GM23338 (cell line): ENCODE results near the gene IFNLR1. TPM values are rescaled to one million over a fixed set of nuclear protein-coding genes. Genes with fewer than 3 reads are reported as not detected.
A peak's percentile ranks its signal among the peaks of the same experiment; 100 is the strongest.

Experiments used
- ATAC-seq: fragments of 200-7000 bp; cut with Tn5 transposase; 3 replicates; pipeline ENCODE4 v1.9.1; 2020
- DNase-seq: peaks from one replicate; pipeline ENCODE4 v3.0.0-alpha.2; 2015; ENCODE audit warnings: low spot score
- H2AFZ ChIP-seq: fragments of 200-600 bp; sonication (generic); 2 replicates; pipeline ENCODE4 v1.8.0; 2016; ENCODE audit warnings: antibody characterized with exemption, mild to moderate bottlenecking, moderate library complexity
- H3F3A ChIP-seq: fragments of 200-600 bp; sonication (generic); replicated peaks from 2 replicates; pipeline ENCODE4 v1.8.0; 2017; ENCODE audit warnings: antibody characterized with exemption, mixed run types, low read depth
- H3K27ac ChIP-seq: fragments of 200-600 bp; sonication (generic); 2 replicates; pipeline ENCODE4 v1.6.1; 2016; ENCODE audit warnings: low read depth
- H3K27me3 ChIP-seq: fragments of 200-600 bp; sonication (generic); 2 replicates; pipeline ENCODE4 v1.8.0; 2016; ENCODE audit warnings: mild to moderate bottlenecking, mixed run types, moderate library complexity; ENCODE audit not compliant: insufficient read depth
- H3K36me3 ChIP-seq: fragments of 200-600 bp; sonication (generic); 2 replicates; pipeline ENCODE4 v1.8.0; 2016; ENCODE audit warnings: mild to moderate bottlenecking; ENCODE audit not compliant: insufficient read depth
- H3K4me1 ChIP-seq: fragments of 200-600 bp; sonication (generic); 2 replicates; pipeline ENCODE4 v1.8.0; 2016; ENCODE audit warnings: mild to moderate bottlenecking, moderate library complexity; ENCODE audit not compliant: insufficient read depth
- H3K4me2 ChIP-seq: fragments of 200-600 bp; sonication (generic); 2 replicates; pipeline ENCODE4 v1.7.1; 2017; ENCODE audit warnings: mixed run types
- H3K4me3 ChIP-seq: fragments of 200-600 bp; sonication (generic); 2 replicates; pipeline ENCODE4 v1.6.1; 2016; ENCODE audit warnings: mixed run types
- H3K79me2 ChIP-seq: fragments of 200-600 bp; sonication (generic); replicated peaks from 2 replicates; pipeline ENCODE4 v1.8.0; 2017; ENCODE audit warnings: mild to moderate bottlenecking; ENCODE audit not compliant: insufficient read depth
- H3K9me2 ChIP-seq: fragments of 200-600 bp; sonication (generic); 2 replicates; pipeline ENCODE4 v1.8.0; 2017; ENCODE audit not compliant: insufficient read depth
- H4K20me1 ChIP-seq: fragments of 200-600 bp; sonication (generic); replicated peaks from 2 replicates; pipeline ENCODE4 v1.8.0; 2017; ENCODE audit warnings: mild to moderate bottlenecking; ENCODE audit not compliant: insufficient read depth
- H3K27ac Mint-ChIP-seq: 2 replicates; pipeline ENCODE4 v1.8.0; 2020; ENCODE audit warnings: inconsistent platforms, mild to moderate bottlenecking, moderate library complexity, mixed read lengths
- H3K27me3 Mint-ChIP-seq: 3 replicates; pipeline ENCODE4 v1.8.0; 2022; ENCODE audit warnings: low read depth, mild to moderate bottlenecking, moderate library complexity, mixed read lengths, inconsistent platforms; ENCODE audit not compliant: insufficient read depth, poor library complexity
- H3K36me3 Mint-ChIP-seq: 3 replicates; pipeline ENCODE4 v1.8.0; 2021; ENCODE audit warnings: low read depth, mild to moderate bottlenecking, inconsistent platforms, moderate library complexity, mixed read lengths
- H3K4me1 Mint-ChIP-seq: 3 replicates; pipeline ENCODE4 v1.8.0; 2020; ENCODE audit warnings: mild to moderate bottlenecking, inconsistent platforms, mixed read lengths
- H3K4me3 Mint-ChIP-seq: 3 replicates; pipeline ENCODE4 v1.8.0; 2021; ENCODE audit warnings: moderate library complexity, mild to moderate bottlenecking, inconsistent platforms, mixed read lengths
- H3K9me3 Mint-ChIP-seq: 3 replicates; pipeline ENCODE4 v1.8.0; 2020; ENCODE audit warnings: moderate library complexity, mild to moderate bottlenecking, inconsistent platforms, mixed read lengths
- ETS1 ChIP-seq: IDR thresholded peaks from 2 replicates; pipeline ENCODE4 v1.6.1; 2016; ENCODE audit warnings: antibody characterized with exemption
- EZH2phosphoT487 ChIP-seq: fragments of 200-600 bp; sonication (generic); IDR thresholded peaks from one replicate; pipeline ENCODE4 v1.8.1; 2018; ENCODE audit warnings: antibody characterized with exemption; ENCODE audit not compliant: unreplicated experiment
- JUNB ChIP-seq: IDR thresholded peaks from one replicate; pipeline ENCODE4 v1.6.1; 2016; ENCODE audit warnings: antibody characterized with exemption; ENCODE audit not compliant: unreplicated experiment
- NANOG ChIP-seq: IDR thresholded peaks from 2 replicates; pipeline ENCODE4 v1.6.1; 2016; ENCODE audit warnings: antibody characterized with exemption, borderline replicate concordance
- ZNF462 ChIP-seq: fragments of 250-450 bp; sonication (Bioruptor Pico); IDR thresholded peaks from 2 replicates; pipeline ENCODE4 v1.5.0; 2020; ENCODE audit warnings: mild to moderate bottlenecking, moderate library complexity
- polyA plus RNA-seq: library from polyadenylated mRNA; unstranded; fragments of >200 nt; fragmentation: Nextera tagmentation; extraction: Ambion mirVana; gene quantifications from 2 replicates; pipeline ENCODE4 v1.2.1, GENCODE V29; 2016
- total RNA-seq: library from RNA; depleted of rRNA; stranded (reverse); fragments of >200 nt; shearing (Covaris generic); gene quantifications from 2 replicates; pipeline ENCODE4 v1.2.3, GENCODE V29; 2014

Gene IFNLR1
- total and polyA plus RNA-seq, 2 experiments from 2014 or later, result 4.2 to 6.2 TPM

DNA sequence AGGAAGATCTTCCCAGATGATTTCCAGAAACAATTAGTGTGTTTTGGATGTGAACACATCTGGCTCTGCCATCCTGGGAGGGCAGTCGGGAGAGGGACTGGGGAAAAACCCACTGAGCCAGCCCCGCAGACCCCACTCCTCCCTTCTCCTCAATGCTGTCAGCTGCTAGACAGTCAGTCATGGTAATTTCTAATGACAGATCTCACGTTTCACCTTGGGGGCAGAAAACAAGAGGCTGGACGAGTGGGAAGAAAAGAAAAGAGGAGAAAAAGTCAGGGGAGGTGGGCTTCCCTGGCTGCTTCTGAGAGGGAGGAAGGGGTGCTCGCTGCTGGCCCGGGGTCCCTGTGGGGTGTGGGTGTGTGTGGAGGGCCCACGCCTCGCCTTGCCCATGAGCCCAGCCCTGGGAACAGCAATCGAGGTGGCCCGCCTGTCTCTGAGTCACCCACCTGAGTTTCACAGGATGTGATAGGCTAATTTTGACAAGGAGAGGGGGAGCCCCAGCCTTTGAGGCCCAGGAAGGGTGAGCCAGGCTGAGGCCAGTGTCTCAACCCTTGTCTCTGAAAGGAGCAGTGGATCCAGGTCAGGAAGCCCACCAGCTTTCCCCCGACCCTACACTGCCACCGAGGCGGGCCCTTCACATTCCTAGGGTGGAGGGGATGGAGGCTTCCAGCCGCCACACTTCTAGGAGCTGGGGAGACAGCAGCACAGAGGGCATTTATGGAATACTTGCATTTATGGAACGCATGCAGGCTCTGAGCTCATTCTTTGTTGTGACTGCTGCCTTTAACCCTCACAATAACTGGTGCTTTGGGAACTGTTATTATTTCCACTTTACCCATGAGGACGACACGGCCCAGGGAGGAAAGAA is 49.1 kb upstream of the IFNLR1 start (continued):
- TF ChIP-seq ZNF462 (no peak), JUNB (no peak)

DNA sequence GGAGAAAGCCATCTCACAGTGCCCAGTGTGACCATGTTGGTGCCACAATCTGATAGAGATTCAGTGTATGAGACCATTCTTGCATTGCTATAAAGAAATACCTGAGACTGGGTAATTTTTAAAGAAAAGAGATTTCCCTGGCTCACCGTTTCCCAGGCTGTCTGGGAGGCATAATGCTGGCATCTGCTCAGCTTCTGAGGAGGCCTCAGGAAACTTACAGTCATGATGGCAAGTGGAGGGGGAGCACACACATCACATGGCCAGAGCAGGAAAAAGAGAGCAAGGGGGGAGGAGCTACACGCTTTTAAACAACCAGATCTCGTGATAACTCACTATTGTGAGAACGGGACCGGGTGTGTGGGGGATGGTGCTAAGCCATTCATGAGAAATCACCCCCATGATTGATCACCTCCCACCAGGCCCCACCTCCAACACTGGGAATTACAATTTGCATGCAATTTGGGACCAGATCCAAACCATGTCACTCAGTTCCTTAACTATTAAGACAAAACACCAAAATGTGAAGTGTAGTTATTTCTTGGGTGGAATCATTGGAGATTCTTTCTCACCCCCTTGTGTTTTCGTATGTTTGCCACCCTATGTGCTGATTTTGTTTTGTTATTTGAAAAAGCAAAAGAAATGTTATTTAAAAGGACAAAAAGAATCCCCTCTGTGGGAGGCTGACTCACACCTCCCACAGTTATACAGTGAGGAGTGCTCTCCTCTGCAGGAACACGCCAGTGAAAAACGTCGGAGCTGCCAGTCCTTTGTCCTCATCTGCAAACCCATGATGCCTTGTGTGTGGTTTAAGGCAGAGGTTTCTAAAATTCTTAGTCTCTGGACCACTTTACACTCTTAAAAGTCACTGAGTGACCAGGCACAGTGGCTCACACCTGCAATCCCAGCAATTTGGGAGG is 46.9 kb upstream of the IFNLR1 start:
- Mint-ChIP-seq H3K36me3 (no peaks in the 10 kb centered on the region), H3K27me3 (peaks cover 3% of the 10 kb centered on the region), H3K27ac (no peak overlapping the region), H3K4me3 (no peak overlapping the region; the same call in 2 of the 3 replicates), H3K9me3 (peaks cover 5% of the 10 kb centered on the region; the same call in 2 of the 3 replicates), H3K4me1 (peaks cover 18% of the 10 kb centered on the region)
- Histone ChIP-seq H4K20me1 (no peaks in the 10 kb centered on the region), H3K36me3 (no peaks in the 10 kb centered on the region), H3F3A (no peaks in the 10 kb centered on the region), H3K4me2 (no peak overlapping the region), H2AFZ (peak overlapping the region; percentile 57; the same call in 1 of the 2 replicates), H3K27ac (no peak overlapping the region), H3K4me3 (no peak overlapping the region), H3K4me1 (peaks cover 3% of the 10 kb centered on the region; the same call in 1 of the 2 replicates), H3K27me3 (no peaks in the 10 kb centered on the region), H3K9me2 (no peaks in the 10 kb centered on the region), H3K79me2 (no peaks in the 10 kb centered on the region)
- DNase-seq (peak; percentile 26), ATAC-seq (no peak)
- no peak for TF ChIP-seq NANOG
- no peak for TF ChIP-seq ETS1
- TF ChIP-seq EZH2phosphoT487, result no peak
